GM23248 (cell line): ENCODE measurements around the gene KRT83. TPM values are rescaled to one million over a fixed set of nuclear protein-coding genes. Genes with fewer than 3 reads are reported as not detected.
"Not testable (repeated sequence)": the region's sequence is repeated elsewhere in the genome, so short reads cannot be mapped to it uniquely, and the experiment has no call there.

Experiments
- DNase-seq: peaks from one replicate; pipeline ENCODE4 v3.0.0-alpha.2; 2015
- H2AFZ ChIP-seq: fragments of 200-600 bp; sonication (generic); 2 replicates; pipeline ENCODE4 v1.6.1; 2016; ENCODE audit warnings: antibody characterized with exemption
- H3F3A ChIP-seq: fragments of 200-600 bp; sonication (generic); 2 replicates; pipeline ENCODE4 v1.6.1; 2016; ENCODE audit warnings: mild to moderate bottlenecking, antibody characterized with exemption, mixed run types; ENCODE audit not compliant: insufficient read depth
- H3K27ac ChIP-seq: fragments of 200-600 bp; sonication (generic); 2 replicates; pipeline ENCODE4 v1.5.1; 2016; ENCODE audit warnings: mild to moderate bottlenecking
- H3K27me3 ChIP-seq: fragments of 200-600 bp; sonication (generic); replicated peaks from 2 replicates; pipeline ENCODE4 v1.6.1; 2016; ENCODE audit warnings: mild to moderate bottlenecking; ENCODE audit not compliant: insufficient read depth
- H3K36me3 ChIP-seq: fragments of 200-600 bp; sonication (generic); 2 replicates; pipeline ENCODE4 v1.6.1; 2016; ENCODE audit warnings: low read depth, mild to moderate bottlenecking
- H3K4me1 ChIP-seq: fragments of 200-600 bp; sonication (generic); 2 replicates; pipeline ENCODE4 v1.6.1; 2016; ENCODE audit warnings: mild to moderate bottlenecking; ENCODE audit not compliant: insufficient read depth
- H3K4me2 ChIP-seq: fragments of 200-600 bp; sonication (generic); one replicate; pipeline ENCODE4 v1.6.1; 2016; ENCODE audit warnings: mild to moderate bottlenecking; ENCODE audit not compliant: unreplicated experiment
- H3K4me3 ChIP-seq: fragments of 200-600 bp; sonication (generic); 2 replicates; pipeline ENCODE4 v1.5.1; 2016; ENCODE audit warnings: mild to moderate bottlenecking
- H3K79me2 ChIP-seq: fragments of 200-600 bp; sonication (generic); 2 replicates; pipeline ENCODE4 v1.6.1; 2016; ENCODE audit warnings: mild to moderate bottlenecking; ENCODE audit not compliant: insufficient read depth
- H3K9ac ChIP-seq: fragments of 200-600 bp; sonication (generic); 2 replicates; pipeline ENCODE4 v1.6.1; 2016; ENCODE audit warnings: mild to moderate bottlenecking
- H3K9me2 ChIP-seq: fragments of 200-600 bp; sonication (generic); 2 replicates; pipeline ENCODE4 v1.6.1; 2016; ENCODE audit warnings: mixed run types, mild to moderate bottlenecking, moderate library complexity; ENCODE audit not compliant: insufficient read depth
- H3K9me3 ChIP-seq: fragments of 200-600 bp; sonication (generic); one replicate; pipeline ENCODE4 v1.6.1; 2017; ENCODE audit warnings: low read depth
- H4K20me1 ChIP-seq: fragments of 200-600 bp; sonication (generic); 2 replicates; pipeline ENCODE4 v1.6.0; 2016; ENCODE audit not compliant: insufficient read depth
- EZH2 ChIP-seq: fragments of 200-600 bp; sonication (generic); IDR thresholded peaks from 2 replicates; pipeline ENCODE4 v1.6.1; 2018; ENCODE audit warnings: antibody characterized with exemption, mild to moderate bottlenecking; ENCODE audit not compliant: insufficient read depth, poor library complexity, severe bottlenecking
- EZH2phosphoT487 ChIP-seq: fragments of 200-600 bp; sonication (generic); IDR thresholded peaks from 2 replicates; pipeline ENCODE4 v1.6.1; 2018; ENCODE audit warnings: antibody characterized with exemption, moderate library complexity, mild to moderate bottlenecking, low read depth; ENCODE audit not compliant: insufficient read depth
- WGBS, 2 experiments: methylation state at CpG; one replicate each; pipeline ENCODE4 v1.1.6; 2015 to 2017; ENCODE audit warnings: low lambda C conversion rate in 2 of 2, low coverage in 1 of 2; ENCODE audit errors: missing lambda C conversion rate in 2 of 2; 5-methylcytosine and 5-hydroxymethylcytosine counted together
- in situ Hi-C: fragments of 300-500 bp; cut with MboI; formaldehyde crosslinking; loops from 2 replicates; pipeline ENCODE4 v1.15.0; 2020
- polyA plus RNA-seq: library from polyadenylated mRNA; unstranded; fragments of >200 nt; fragmentation: Nextera tagmentation; extraction: Ambion mirVana; gene quantifications from 2 replicates; pipeline ENCODE4 v1.2.1, GENCODE V29; 2016
- total RNA-seq: library from RNA; depleted of rRNA; stranded (reverse); fragments of >200 nt; shearing (Covaris generic); gene quantifications from 2 replicates; pipeline ENCODE4 v1.2.3, GENCODE V29; 2014

Gene KRT83
- total and polyA plus RNA-seq, 2 experiments from 2014 or later = not detected

DNA sequence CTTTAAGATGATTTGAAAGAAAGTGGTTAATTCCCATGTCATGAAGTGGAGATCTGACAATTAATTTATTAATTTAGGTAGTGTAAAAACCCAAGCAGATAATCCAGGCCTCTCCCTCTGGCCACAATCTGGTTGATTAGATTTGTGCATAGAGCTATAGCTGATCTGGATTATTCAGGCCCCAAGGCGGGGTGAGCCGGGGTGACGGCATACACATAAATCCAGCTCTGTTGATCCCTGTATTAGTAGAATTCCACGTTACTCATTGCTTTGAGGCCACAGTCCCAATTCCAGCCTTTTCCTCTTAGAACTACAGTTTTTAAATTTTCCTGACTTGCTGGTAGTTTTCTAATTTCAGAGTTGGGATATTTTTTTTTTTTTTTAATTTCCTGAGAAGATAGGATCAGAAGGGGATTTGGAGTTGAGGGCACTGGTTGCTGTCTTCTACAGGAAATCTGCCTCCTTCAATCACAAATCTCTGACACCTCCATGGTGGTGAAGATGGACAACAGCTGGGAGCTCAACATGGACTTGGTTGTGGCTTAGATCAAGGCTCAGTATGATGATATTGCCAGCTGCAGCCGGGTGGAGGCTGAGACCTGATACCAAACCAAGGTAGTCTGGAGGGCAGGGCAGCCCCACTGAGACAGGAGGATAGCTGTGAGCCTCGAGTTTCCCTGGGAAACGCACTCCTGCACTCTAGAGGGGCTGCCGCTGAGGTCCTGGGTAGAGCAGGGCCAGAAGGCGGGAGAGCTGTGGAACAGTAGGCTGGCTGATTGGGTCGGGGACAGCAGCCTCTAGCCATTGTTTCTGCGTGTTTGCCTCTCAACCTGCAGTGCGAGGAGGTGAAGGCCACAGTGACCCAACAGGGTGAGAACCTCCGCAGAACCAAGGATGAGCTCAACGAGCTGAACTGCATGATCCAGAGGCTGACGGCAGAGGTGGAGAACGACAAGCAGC is 26.6 kb upstream of the KRT83 start:
- H3K36me3 ChIP-seq = no peaks in the 10 kb centered on the region
- no peaks in the 10 kb centered on the region for H3K9me3 ChIP-seq
- 64 to 71% methylated on average over 16 of the region's 16 CpGs for WGBS, 2 experiments
- no peaks in the 10 kb centered on the region for H3K4me1 ChIP-seq
- no peaks in the 10 kb centered on the region for H4K20me1 ChIP-seq
- H3K4me3 ChIP-seq = no peak overlapping the region
- H3K27ac ChIP-seq = no peak overlapping the region
- no peak overlapping the region for H2AFZ ChIP-seq
- in situ Hi-C loops = no loop called here
- H3K9me2 ChIP-seq = no peaks in the 10 kb centered on the region
- no peaks in the 10 kb centered on the region for H3K79me2 ChIP-seq
- H3K4me2 ChIP-seq = no peak overlapping the region
- no peak overlapping the region for H3K9ac ChIP-seq
- H3K27me3 ChIP-seq = peaks cover 13% of the 10 kb centered on the region
- no peak for DNase-seq
- H3F3A ChIP-seq = no peaks in the 10 kb centered on the region
- TF ChIP-seq EZH2 = no peak
- no peak for TF ChIP-seq EZH2phosphoT487

GRCh38 chr12:52347016-52347415 is 25.8 kb upstream of the KRT83 start:
- WGBS, 2 experiments = 74 to 82% methylated on average over 9 of the region's 9 CpGs
- H3K4me3 ChIP-seq = no peak overlapping the region
- no peak overlapping the region for H3K9ac ChIP-seq
- no peaks in the 10 kb centered on the region for H3K9me2 ChIP-seq
- H3F3A ChIP-seq = no peaks in the 10 kb centered on the region
- H3K4me1 ChIP-seq = no peaks in the 10 kb centered on the region
- no peak overlapping the region for H3K27ac ChIP-seq
- in situ Hi-C loops = no loop called here
- no peaks in the 10 kb centered on the region for H3K79me2 ChIP-seq
- H4K20me1 ChIP-seq = no peaks in the 10 kb centered on the region
- H3K9me3 ChIP-seq = no peaks in the 10 kb centered on the region
- no peak for DNase-seq
- no peaks in the 10 kb centered on the region for H3K36me3 ChIP-seq
- peaks cover 16% of the 10 kb centered on the region for H3K27me3 ChIP-seq
- H3K4me2 ChIP-seq = no peak overlapping the region
- no peak overlapping the region for H2AFZ ChIP-seq
- TF ChIP-seq EZH2 (no peak), EZH2phosphoT487 (no peak)

DNA sequence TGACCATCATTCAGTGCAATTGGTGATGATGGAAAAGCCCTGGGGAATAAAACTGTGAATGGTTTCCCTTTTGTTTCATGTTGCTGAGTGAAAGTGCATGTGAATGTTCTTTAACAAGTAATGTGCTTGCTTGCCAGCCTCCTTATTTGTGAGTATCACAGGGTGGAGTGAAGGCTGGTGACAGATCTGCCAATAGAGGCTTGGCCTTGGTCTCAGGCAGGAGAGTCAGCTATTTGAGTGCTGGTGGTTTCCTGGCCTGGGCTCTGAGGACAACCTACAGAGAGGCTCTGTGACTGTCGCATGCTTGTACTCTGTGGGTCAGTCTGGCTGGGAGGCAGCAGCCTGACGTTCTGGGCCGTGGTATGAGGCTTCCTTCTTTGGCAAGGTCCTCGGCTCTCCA is 25.4 kb upstream of the KRT83 start:
- no peaks in the 10 kb centered on the region for H4K20me1 ChIP-seq
- TF ChIP-seq EZH2 (no peak), EZH2phosphoT487 (no peak)
- no peak for DNase-seq

DNA sequence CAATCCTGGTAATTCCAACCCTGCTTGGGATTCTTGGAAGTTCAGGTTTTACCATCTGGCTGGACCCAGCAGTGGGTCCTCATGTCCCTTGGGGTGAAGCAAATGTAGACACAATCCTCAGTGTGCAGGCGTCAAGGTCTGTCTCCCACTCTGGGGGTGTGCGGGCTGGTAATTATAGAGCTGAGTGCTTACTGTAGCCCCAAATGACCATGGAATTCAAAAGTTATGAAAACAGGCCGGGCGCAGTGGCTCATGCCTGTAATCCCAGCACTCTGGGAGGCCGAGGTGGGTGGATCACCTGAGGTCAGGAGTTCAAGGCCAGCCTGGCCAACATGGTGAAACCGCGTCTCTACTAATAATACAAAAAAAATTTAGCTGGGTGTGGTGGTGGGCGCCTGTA is 23.8 kb upstream of the KRT83 start:
- 79 to 82% methylated on average over 8 of the region's 8 CpGs for WGBS, 2 experiments
- in situ Hi-C loops = not testable (repeated sequence)

More for the DNA sequence above, 25.4 kb upstream of the KRT83 start:
- H3K27me3 ChIP-seq = peaks cover 17% of the 10 kb centered on the region
- H3K9me2 ChIP-seq = no peaks in the 10 kb centered on the region
- no peaks in the 10 kb centered on the region for H3K9me3 ChIP-seq
- no peak overlapping the region for H3K27ac ChIP-seq
- H3K36me3 ChIP-seq = no peaks in the 10 kb centered on the region
- H3K4me1 ChIP-seq = no peaks in the 10 kb centered on the region
- WGBS, 2 experiments = 25 to 27% methylated on average over 4 of the region's 4 CpGs
- no peak overlapping the region for H3K9ac ChIP-seq
- H3K4me3 ChIP-seq = no peak overlapping the region
- no peaks in the 10 kb centered on the region for H3K79me2 ChIP-seq
- H3F3A ChIP-seq = no peaks in the 10 kb centered on the region
- in situ Hi-C loops = no loop called here
- H2AFZ ChIP-seq = no peak overlapping the region
- H3K4me2 ChIP-seq = no peak overlapping the region

More for the DNA sequence above, 23.8 kb upstream of the KRT83 start:
- not testable (repeated sequence) for H3K9ac ChIP-seq, H3K27ac ChIP-seq, H3K79me2 ChIP-seq, H2AFZ ChIP-seq, DNase-seq, H3K4me2 ChIP-seq, H3K36me3 ChIP-seq, H3F3A ChIP-seq, H3K4me1 ChIP-seq, H4K20me1 ChIP-seq, H3K9me2 ChIP-seq, H3K9me3 ChIP-seq, H3K4me3 ChIP-seq
- peaks cover 18% of the 10 kb centered on the region for H3K27me3 ChIP-seq
